ENCODE results near the gene SFTPB. TPM values are rescaled to one million over a fixed set of nuclear protein-coding genes. Genes with fewer than 3 reads are reported as not detected.
"Not testable (repeated sequence)": the region's sequence is repeated elsewhere in the genome, so short reads cannot be mapped to it uniquely, and the experiment has no call there.

SFTPB gene
- total RNA-seq, 1 donor from 2014 or later: 1.7 TPM

DNA sequence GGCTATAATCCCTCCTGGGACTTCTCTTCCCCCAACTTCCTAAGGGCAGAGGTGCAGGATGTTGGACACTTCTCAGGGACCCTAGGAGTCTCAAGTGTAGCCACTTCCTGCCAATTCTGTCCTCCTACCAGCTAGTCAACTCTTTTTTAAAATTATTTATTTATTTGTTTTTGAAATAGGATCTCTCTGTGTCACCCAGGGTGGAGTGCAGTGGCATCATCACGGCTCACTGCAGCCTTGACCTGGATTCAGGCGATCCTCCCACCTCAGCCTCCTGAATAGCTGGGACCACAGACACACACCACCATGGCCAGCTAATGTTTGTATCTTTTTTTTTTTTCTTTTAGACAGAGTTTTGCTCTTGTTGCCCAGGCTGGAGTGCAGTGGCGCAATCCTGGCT is 11.5 kb downstream of the SFTPB start:
- no peak for DNase-seq (ENCODE audit: low spot score)

DNA sequence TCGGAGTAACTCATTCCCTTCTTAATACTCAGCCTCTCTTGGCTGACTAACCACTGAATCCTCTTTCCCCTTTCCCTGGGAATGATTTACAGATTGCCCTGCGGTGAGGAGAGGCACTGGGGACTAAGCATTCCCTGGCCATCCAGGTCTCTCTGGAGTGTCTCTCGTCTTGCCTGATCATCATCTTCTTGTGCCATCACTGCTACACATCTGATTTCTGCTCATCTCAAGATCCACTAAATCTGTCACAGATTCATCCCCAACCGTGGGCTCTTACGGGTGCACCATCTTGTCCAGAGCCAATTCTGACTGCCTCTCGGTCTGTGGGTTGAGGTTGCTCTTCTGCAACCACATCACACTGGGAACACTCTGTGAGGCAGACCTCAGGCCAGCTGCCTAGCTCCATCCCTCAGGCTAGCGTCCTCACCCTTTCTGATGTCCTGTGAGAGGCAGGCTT is 12.0 kb downstream of the SFTPB start:
- no peak for DNase-seq (ENCODE audit: low spot score)

DNA sequence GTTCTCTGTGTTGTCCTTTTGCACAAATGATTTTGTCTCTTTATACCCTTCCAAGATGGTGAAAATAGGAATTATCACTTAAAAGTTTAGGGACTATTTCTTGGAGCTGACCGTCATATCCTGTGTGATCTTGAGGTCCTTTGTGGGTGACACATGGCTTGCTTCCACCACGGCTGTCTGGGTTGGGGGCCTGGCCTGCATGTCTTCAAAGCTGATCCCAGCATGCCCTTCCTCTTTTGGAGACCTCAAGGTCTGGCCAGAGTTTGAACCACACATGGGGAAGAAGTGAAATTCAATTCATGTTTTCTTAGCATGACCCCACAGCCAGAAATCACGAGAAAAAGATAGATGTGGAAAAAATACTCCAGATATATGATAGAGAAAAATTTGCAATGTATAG is 14.0 kb downstream of the SFTPB start:
- no peak for DNase-seq (ENCODE audit: low spot score)

DNA sequence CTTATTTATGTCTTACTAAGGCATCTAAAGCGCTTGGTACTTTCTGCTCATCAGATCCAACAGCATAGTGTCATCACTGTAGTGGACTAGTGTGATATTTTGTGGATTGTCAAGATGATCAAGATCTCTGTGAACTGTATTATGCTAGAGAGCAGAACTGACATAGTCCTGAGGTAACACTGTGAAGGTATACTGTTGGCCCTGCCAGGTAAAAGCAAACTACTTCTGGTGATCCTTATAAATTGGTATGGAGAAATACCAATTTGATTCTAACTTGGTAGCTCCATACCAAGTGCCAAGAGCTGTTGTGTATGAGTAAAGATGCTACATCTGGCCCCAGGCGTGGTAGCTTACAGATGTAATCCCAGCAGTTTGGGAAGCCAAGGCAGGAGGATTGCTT is 15.9 kb downstream of the SFTPB start:
- DNase-seq (ENCODE audit: low spot score): no peak

DNA sequence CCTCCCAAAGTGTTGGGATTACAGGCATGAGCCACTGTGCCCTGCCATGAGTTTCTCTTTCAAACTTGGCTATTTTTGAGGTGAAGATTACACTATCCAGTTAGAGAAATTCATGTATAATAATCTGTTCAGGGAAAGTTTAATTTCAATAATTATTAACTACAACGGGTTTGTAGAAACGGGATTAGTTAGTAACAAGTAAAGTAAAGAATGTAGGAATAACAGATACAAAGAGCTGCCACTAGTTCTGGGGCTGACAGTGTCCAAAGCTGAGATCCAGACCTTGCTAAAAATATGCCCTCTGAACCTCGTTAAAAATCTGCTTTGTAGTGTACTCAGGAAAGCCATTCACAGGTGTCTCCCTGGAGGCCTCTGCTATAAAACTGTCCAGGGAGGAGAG is 16.9 kb downstream of the SFTPB start:
- no peak for DNase-seq (ENCODE audit: low spot score)

DNA sequence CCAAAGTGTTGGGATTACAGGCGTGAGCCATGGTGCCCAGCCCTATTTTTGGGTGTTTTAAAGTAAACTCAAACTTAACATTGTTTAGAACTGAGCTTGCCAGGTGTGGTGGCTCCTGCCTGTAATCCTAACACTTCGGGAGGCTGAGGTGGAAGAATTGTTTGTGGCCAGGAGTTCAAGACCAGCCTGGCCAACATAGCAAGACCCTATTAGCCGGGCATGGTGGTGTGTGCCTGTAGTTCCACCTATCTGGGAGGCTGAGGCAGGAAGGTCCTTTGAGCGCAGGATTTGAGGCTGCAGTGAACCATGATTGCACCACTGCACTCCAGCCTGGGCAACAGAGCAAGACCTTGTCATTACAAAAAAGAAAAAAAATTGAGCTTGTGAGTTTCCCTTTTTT is 17.5 kb downstream of the SFTPB start:
- DNase-seq (ENCODE audit: low spot score): no peak

DNA sequence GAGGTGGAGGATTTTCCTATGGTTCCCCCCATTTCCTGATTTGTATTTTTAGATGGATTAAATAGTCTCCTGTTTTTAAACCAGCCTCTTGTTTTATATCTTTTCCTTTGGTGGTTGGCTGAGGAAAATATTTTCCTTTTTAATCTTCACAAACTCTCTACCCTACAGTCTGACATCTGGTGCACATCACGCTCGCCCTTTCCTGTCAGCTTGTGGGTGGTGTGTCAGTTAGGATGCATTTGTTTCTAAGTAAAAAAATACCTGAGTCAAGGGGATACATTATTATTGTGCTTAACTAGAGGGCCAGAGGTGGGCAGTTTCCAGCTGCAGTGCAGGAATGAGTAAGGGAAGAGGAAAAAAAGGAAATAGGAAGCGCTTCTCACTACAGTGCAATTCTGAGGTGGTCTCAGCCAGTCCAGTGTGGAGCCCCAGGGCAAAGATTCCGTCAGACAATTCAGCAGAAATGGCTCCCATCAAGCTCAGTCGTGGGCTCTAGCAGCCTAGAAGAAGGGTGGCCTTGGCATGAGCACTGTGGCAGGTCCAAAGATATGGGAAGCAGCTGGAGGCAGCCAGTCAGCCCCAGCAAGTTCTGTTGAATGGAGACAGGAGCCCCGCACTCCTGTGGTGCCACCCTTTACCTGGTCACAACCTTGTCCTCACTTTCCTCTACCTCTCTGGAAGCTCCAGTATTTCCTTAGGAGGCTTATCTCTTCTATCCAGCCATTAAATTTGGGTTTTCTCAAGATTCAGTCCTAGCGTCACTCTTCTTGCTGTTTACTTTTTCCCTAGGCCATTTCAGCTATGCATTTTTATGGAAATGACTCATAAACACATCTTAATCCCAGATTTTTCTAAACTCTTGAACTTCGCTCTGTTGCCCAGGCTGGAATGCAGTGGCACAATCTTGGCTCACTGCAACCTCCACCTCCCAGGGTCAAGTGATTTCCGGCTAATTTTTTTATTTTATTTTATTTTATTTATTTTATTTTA is 18.5 kb downstream of the SFTPB start:
- DNase-seq (ENCODE audit: low spot score): no peak

DNA sequence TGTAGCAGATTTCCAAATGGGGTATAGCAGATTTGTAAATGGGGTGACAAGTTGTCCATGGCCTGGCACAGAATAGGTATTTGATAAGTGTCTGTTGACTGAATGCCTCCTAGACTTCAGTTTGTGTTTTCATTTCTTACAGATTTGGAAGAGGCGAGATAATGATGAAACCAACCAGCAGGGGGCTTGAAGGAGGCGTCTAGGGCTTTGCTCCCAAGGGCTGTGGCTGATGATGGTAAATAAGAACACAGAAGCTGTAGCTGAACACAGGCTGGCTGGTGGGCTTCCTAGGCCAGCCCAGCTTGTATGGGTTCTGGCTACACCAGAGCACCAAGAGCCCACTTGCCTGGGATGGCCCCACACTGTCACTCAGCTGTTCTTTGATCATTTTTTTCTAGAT is 19.4 kb downstream of the SFTPB start:
- DNase-seq (ENCODE audit: low spot score): no peak

DNA sequence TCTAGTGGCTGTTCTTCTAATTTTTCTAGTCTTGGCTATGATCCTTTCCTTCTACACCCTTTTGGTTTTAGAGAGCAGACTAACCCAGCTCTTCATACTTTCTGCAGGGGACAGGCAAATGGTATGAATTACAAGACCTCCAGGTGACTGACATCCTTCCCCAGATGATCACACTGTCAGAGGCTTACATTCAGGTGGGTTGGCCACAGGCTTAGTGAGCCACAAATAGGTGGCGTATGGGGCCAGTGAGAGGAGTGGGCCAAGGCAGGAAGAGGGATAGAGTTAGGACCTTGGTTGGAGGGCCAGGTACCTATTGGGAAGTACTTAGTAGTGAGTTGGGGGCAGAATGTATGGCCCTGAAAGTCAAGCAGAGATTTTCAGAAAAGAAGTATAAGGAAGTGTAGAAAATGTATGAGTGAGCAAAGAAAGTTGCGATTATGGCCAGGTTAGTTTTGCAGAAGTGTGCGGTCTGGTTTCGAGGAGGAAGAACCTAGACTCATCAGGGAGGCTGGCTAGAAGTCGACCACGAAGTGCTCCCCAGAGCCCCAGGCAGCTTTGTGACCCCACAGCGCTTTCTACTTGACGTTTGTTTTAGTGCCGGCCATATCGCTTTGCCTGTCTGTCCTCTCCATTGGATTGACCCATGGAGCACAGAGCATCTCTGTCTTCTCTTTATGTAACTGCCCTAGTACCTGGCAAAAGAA is 20.0 kb downstream of the SFTPB start:
- DNase-seq (ENCODE audit: low spot score): no peak

DNA sequence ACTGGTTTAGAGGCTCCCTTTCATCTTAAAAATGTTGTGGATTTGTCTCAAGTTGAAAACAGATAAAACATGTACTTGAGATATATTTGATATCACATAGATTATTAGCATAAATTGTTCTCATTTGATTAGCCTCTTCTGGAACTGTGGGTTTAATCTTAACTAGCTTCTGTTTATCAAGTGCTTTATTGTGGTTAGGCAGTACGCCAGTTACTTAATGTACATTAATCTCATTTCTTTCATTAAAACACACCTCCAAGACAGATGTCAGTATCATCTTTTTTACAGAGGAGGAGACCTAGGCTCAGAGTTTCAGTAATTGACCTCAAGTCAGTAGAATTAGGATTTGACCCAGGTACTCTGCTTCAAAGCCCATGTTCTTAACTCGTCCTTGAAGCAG is 21.8 kb downstream of the SFTPB start:
- DNase-seq (ENCODE audit: low spot score): no peak

DNA sequence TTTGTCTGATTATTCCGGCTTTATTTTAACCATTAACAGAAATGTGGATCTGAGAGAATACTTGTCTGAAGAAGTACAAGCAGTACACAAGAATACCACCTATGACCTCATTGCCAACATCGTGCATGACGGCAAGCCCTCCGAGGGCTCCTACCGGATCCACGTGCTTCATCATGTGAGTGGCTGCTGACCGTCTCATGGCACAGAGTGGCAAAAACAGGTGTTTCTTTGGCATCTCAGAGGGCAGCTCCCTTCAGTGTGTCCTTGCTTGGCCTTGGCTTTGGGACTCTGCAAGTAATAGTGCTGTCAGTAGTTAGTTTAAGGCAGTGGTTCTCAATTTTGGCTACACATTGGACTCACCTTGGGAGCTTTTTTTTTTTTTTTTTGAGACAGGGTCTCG is 23.1 kb downstream of the SFTPB start:
- no peak for DNase-seq (ENCODE audit: low spot score)

DNA sequence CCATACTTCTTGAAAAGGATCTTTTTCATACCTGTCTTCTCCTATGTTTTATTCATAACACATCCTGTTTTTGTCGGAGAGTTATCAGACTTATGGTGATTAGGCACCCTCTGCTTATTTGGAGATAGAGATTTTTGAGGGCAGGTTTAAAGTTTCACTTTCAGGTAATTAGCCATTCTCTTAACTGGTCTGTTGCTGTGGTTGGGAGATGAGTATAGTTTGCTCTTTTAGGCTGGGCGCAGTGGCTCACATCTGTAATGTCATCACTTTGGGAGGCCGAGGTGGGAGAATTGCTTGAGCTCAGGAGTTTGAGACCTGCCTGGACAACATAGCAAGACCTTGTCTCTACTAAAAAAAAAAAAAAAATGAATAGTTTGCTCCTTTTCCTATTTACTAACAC is 25.3 kb downstream of the SFTPB start:
- no peak for DNase-seq (ENCODE audit: low spot score)

DNA sequence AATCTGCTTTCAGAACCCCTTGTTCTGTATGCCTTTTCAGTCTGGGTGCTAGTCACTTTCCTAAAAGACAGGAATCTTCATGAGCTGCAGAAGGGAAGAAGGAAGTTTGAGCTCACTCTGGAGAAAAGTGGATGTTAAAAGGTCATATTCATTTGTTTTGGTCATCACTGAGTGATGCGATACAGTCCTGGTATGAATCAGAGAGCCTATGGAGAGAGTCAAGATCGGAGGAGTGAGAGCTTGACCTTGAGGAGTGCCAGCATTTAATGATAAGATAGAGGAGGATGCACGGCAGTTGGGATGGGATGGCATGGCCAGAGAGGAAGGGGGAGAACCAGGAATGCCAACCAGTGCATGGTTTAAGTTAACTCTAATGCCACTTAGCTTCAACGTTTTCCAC is 32.4 kb downstream of the SFTPB start:
- DNase-seq (ENCODE audit: low spot score): no peak

DNA sequence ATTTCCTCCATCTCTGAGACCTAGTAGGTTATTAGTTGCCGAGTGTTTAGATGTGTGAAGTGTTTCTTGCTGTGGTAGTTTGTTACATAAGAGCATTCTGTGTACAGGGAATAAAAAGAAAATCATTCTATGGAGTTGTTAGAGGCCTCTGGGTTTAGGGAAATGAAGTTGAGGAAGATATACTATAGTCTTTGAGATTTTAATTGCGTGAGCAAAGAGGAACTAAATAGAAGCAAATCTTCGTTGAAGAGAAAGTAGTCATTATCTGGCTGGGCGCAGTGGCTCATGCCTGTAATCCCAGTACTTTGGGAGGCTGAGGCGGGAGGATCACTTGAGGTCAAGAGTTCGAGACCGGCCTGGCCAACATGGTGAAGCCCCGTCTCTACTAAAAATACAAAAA is 33.0 kb downstream of the SFTPB start:
- DNase-seq (ENCODE audit: low spot score): no peak

DNA sequence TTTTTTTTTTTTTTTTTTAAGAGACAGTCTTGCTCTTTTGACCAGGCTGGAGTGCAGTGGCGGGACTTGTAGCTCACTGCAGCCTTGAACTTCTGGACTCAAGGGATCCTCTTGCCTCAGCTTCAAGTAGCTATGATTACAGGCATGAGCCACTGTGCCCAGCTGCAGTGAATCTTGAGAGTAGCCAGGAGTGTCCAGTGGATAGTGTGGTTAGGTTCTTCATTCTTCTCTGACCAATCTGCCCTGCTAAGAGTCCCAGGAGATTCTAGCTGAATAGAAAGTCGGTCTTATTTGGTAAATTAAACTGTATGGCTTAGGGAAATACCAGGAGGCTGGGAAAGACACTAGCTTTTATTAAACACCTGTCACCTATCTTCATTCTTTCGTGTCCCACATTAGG is 36.7 kb downstream of the SFTPB start:
- DNase-seq (ENCODE audit: low spot score): no peak

DNA sequence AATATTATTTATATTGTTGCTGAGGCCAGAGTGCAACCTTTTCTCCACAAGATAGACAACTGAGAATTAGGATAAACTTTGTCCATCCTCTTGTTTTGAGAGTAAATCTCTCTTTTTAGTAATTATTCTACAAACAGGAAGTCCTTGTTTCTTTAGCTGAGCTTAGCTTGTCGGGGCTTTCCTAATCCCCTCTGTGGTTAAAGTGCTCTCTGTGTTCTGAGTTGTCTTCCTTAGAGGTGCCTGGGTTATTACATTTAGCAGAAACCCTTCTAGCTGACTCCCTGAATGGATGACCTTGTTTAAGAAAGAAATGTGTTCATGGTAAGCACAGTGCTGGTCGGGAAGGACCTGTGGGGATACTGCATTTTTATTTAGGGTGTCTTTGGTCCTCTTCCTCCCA is 39.3 kb downstream of the SFTPB start:
- DNase-seq (ENCODE audit: low spot score): no peak

DNA sequence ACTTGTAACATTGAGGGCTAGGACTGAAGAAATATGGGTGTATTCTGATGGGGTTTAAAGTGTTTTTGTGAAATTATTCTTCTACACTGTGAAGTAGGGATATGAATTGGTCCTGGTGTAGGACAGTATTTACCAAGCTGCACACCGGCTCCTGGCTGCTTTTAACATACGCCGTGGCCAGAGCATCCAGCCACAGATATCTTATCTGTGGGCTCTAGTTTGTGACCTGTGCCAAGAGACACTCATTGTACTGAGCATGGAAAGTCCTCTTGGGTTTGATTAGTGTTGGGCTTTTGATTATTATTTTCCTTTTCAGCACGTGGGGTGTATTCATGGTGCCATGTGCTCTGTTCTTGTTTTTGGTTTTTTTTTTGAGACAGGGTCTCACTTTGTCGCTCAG is 44.0 kb downstream of the SFTPB start:
- no peak for DNase-seq (ENCODE audit: low spot score)

DNA sequence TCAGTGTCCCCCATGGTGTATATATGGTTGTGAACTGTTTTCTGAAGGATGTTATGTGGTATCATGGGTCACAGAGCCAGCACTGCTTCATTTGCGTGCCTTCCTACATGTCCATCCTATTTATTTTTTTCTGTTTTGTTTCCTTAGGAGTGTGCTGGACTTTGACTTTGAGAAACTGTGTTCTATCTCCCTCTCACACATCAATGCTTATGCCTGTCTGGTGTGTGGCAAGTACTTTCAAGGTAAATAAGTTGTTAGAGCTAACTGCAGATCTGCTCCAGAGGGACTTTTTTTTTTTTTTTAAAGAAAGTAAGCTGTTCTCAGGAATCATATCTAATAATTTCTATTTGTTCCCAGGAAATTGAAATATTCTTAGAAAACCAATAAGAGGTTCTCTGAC is 46.7 kb downstream of the SFTPB start:
- DNase-seq (ENCODE audit: low spot score): no peak

DNA sequence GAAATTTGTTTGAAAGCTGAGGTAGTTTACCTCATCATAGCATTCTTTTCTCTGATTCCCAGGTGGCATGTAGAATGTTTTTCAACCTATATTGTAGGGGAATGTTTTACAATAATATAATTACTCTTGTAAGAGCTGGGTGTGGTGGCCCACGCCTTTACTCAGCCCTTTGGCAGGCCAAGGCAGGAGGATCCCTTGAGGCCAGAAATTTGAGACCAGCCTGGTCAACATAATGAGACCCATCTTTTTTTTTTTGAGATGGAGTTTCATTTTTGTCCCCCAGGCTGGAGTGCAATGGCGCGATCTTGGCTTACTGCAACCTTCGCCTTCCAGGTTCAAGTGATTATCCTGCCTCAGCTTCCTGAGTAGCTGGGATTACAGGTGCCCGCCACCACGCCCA is 48.4 kb downstream of the SFTPB start:
- no peak for DNase-seq (ENCODE audit: low spot score)

DNA sequence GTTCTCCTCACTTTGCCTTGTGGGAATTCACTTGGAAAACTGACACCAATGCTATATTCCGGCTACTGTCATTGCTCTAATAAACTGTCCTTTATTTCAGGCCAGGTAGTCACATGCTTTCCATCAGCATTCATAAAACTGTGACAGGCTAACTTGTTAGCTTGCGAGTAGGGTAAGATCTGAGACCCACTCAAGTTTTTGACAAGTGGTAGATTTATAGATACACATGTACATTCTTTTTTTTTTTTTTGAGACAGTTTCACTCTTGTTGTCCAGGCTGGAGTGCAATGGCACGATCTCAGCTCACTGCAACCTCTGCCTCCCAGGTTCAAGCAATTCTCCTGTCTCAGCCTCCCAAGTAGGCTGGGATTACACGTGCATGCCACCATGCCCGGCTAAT is 50.3 kb downstream of the SFTPB start:
- DNase-seq (ENCODE audit: low spot score): not testable (repeated sequence)

DNA sequence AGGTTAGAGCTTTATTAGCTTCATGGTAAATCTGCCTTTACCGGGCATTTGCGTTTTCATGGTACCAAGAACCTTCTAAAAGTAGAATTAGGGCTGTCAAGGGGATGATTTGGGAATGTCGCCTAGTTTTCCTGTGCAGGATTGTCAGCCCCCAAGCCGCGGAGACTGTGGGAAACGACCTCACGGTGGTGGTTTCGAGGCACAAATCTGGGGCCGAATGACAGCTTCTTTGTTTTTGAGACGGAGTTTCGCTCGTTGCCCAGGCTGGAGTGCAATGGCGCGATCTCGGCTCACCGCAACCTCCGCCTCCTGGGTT is 52.6 kb downstream of the SFTPB start:
- DNase-seq (ENCODE audit: low spot score): no peak

DNA sequence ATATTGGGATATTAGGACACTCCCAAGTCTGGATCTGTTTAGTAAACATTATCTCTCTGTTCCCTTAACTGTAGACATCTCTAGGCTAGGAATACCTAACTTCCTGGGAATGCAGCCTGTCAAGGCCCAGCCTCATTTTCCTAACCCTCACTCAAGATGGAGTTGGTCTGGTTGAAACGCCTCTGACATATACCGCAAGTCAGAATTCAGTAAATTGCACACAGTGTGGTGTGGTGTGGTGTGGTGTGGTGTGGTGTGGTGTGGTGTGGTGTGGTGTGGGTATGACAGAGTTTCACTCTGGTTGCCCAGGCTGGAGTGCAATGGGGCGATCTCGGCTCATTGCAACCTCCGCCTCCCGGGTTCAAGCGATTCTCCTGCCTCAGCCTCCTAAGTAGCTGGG is 53.2 kb downstream of the SFTPB start:
- not testable (repeated sequence) for DNase-seq (ENCODE audit: low spot score)
